ENCODE results near the gene GGNBP2.
"Not testable (repeated sequence)": the region's sequence is repeated elsewhere in the genome, so short reads cannot be mapped to it uniquely, and the experiment has no call there.

The GGNBP2 gene

GRCh38 chr17:36605028-36605427 lies 60.3 kb downstream of the GGNBP2 start:
- not testable (repeated sequence) for DNase-seq

GRCh38 chr17:36608280-36608679 lies 63.6 kb downstream of the GGNBP2 start:
- DNase-seq = no peak

- DNase-seq = peak; percentile 85
These were observed 64.2 kb downstream of the GGNBP2 start for GRCh38 chr17:36608794-36609497.

GRCh38 chr17:36609498-36609862 lies 64.8 kb downstream of the GGNBP2 start:
- DNase-seq = no peak

- no peak for DNase-seq
These were observed 65.8 kb downstream of the GGNBP2 start for GRCh38 chr17:36610474-36610873.

GRCh38 chr17:36611345-36612072 lies 66.8 kb downstream of the GGNBP2 start:
- no peak for DNase-seq

- no peak for DNase-seq
These were observed 67.6 kb downstream of the GGNBP2 start for GRCh38 chr17:36612323-36612722.

- DNase-seq = peak; percentile 28
These were observed 68.4 kb downstream of the GGNBP2 start for GRCh38 chr17:36613155-36613554.

- no peak for DNase-seq
These were observed 69.4 kb downstream of the GGNBP2 start for GRCh38 chr17:36614081-36614480.

GRCh38 chr17:36614933-36615332 lies 70.2 kb downstream of the GGNBP2 start:
- no peak for DNase-seq

- no peak for DNase-seq
These were observed 71.6 kb downstream of the GGNBP2 start for GRCh38 chr17:36616061-36617029.

- no peak for DNase-seq
These were observed 73.1 kb downstream of the GGNBP2 start for GRCh38 chr17:36617773-36618172.

- DNase-seq = no peak
These were observed 78.6 kb downstream of the GGNBP2 start for GRCh38 chr17:36623281-36623680.

- DNase-seq = no peak
These were observed 80.5 kb downstream of the GGNBP2 start for GRCh38 chr17:36625188-36625587.

GRCh38 chr17:36627101-36627500 lies 82.4 kb downstream of the GGNBP2 start:
- DNase-seq = no peak

- DNase-seq = no peak
These were observed 83.9 kb downstream of the GGNBP2 start for GRCh38 chr17:36628576-36628975.

- DNase-seq = peak; percentile 71
These were observed 84.6 kb downstream of the GGNBP2 start for GRCh38 chr17:36629252-36629847.

- no peak for DNase-seq
These were observed 85.3 kb downstream of the GGNBP2 start for GRCh38 chr17:36629970-36630502.

- DNase-seq = no peak
These were observed 86.3 kb downstream of the GGNBP2 start for GRCh38 chr17:36631022-36631421.

GRCh38 chr17:36632916-36633771 lies 88.4 kb downstream of the GGNBP2 start:
- DNase-seq = no peak
